CD14-positive monocyte (primary cell): ENCODE results near the gene PRR23B. TPM values are rescaled to one million over a fixed set of nuclear protein-coding genes. Genes with fewer than 3 reads are reported as not detected.

Experiments
- DNase-seq, 3 donors: peaks; one replicate each; pipeline ENCODE4 v3.0.0-alpha.2; 2011 to 2022
- H2AFZ ChIP-seq: 2 replicates; pipeline ENCODE4 v1.6.0; 2012; ENCODE audit warnings: mild to moderate bottlenecking, low read depth, low read length, inconsistent platforms; ENCODE audit not compliant: insufficient read depth, poor library complexity, severe bottlenecking
- H3K27ac ChIP-seq, 2 donors: 1 replicate in 1 of 2; 2 replicates in 1 of 2; pipeline ENCODE4 v1.5.1; 2012 to 2013; ENCODE audit warnings: low read length in 2 of 2, control low read depth in 1 of 2, inconsistent platforms in 1 of 2, low read depth in 1 of 2, mild to moderate bottlenecking in 1 of 2
- H3K27me3 ChIP-seq, 2 donors: one replicate each; pipeline versions ENCODE4 v1.6.0 to v1.6.1; 2011 to 2013; ENCODE audit warnings: low read length in 2 of 2; ENCODE audit not compliant: control insufficient read depth in 2 of 2, insufficient read depth in 2 of 2
- H3K36me3 ChIP-seq, 2 donors: replicated peaks in 1 of 2; 1 replicate in 1 of 2; 2 replicates in 1 of 2; pipeline versions ENCODE4 v1.5.1 to v1.6.1; 2012 to 2013; ENCODE audit warnings: low read length in 2 of 2, control low read depth in 1 of 2, inconsistent platforms in 1 of 2, mild to moderate bottlenecking in 1 of 2; ENCODE audit not compliant: insufficient read depth in 2 of 2, control insufficient read depth in 1 of 2
- H3K4me1 ChIP-seq, 2 donors: 1 replicate in 1 of 2; 2 replicates in 1 of 2; pipeline versions ENCODE4 v1.5.1 to v1.6.1; 2012 to 2013; ENCODE audit warnings: low read length in 2 of 2, control low read depth in 1 of 2, inconsistent platforms in 1 of 2, mild to moderate bottlenecking in 1 of 2, moderate library complexity in 1 of 2; ENCODE audit not compliant: insufficient read depth in 2 of 2, control insufficient read depth in 1 of 2
- H3K4me2 ChIP-seq: replicated peaks from 2 replicates; pipeline ENCODE3; 2012; ENCODE audit warnings: low read length, moderate library complexity, mild to moderate bottlenecking; ENCODE audit not compliant: poor library complexity, severe bottlenecking; ENCODE audit errors: extremely low read depth
- H3K4me3 ChIP-seq, 3 experiments: fragments of 200-600 bp in 1 of 3; sonication (generic) in 1 of 3; replicated peaks in 1 of 3; 1 replicate in 2 of 3; 2 replicates in 1 of 3; pipeline ENCODE4 v1.5.1; 2011 to 2013; ENCODE audit warnings: low read length in 3 of 3, mild to moderate bottlenecking in 3 of 3, control low read depth in 2 of 3, low read depth in 2 of 3, inconsistent platforms in 1 of 3, moderate library complexity in 1 of 3
- H3K79me2 ChIP-seq: 2 replicates; pipeline ENCODE4 v1.6.0; 2012; ENCODE audit warnings: mild to moderate bottlenecking, control low read depth, inconsistent platforms, low read length, moderate library complexity; ENCODE audit not compliant: insufficient read depth
- H3K9ac ChIP-seq: 2 replicates; pipeline ENCODE4 v1.6.0; 2017; ENCODE audit warnings: low read length, mild to moderate bottlenecking; ENCODE audit not compliant: insufficient read depth, poor library complexity, severe bottlenecking
- H3K9me3 ChIP-seq, 2 donors: replicated peaks in 1 of 2; 1 replicate in 1 of 2; 2 replicates in 1 of 2; pipeline versions ENCODE4 v1.5.1 to v1.6.1; 2012 to 2013; ENCODE audit warnings: low read length in 2 of 2, control low read depth in 1 of 2; ENCODE audit not compliant: control insufficient read depth in 1 of 2, insufficient read depth in 1 of 2
- H4K20me1 ChIP-seq: 2 replicates; pipeline ENCODE4 v1.6.0; 2012; ENCODE audit warnings: mild to moderate bottlenecking, low read length, control low read depth, moderate library complexity; ENCODE audit not compliant: insufficient read depth
- H3K27ac Mint-ChIP-seq, 7 donors: one replicate each; pipeline ENCODE4 v1.8.0; 2020; ENCODE audit warnings: mild to moderate bottlenecking in 7 of 7, mixed read lengths in 7 of 7, moderate library complexity in 6 of 7, inconsistent platforms in 2 of 7
- H3K27me3 Mint-ChIP-seq, 3 donors: one replicate each; pipeline ENCODE4 v1.8.0; 2021 to 2022; ENCODE audit warnings: low read depth in 3 of 3, mild to moderate bottlenecking in 3 of 3, mixed read lengths in 3 of 3, moderate library complexity in 3 of 3, inconsistent platforms in 1 of 3
- H3K36me3 Mint-ChIP-seq, 2 donors: one replicate each; pipeline ENCODE4 v1.8.0; 2020; ENCODE audit warnings: mixed read lengths in 2 of 2, inconsistent platforms in 1 of 2, mild to moderate bottlenecking in 1 of 2
- H3K4me1 Mint-ChIP-seq: one replicate; pipeline ENCODE4 v1.8.0; 2020; ENCODE audit warnings: mild to moderate bottlenecking, mixed read lengths
- H3K4me3 Mint-ChIP-seq, 2 donors: one replicate each; pipeline ENCODE4 v1.8.0; 2020; ENCODE audit warnings: mild to moderate bottlenecking in 2 of 2, mixed read lengths in 2 of 2, moderate library complexity in 1 of 2
- H3K9me3 Mint-ChIP-seq, 7 donors: one replicate each; pipeline ENCODE4 v1.8.0; 2020 to 2022; ENCODE audit warnings: mixed read lengths in 7 of 7, mild to moderate bottlenecking in 6 of 7, moderate library complexity in 6 of 7, inconsistent platforms in 2 of 7
- WGBS: methylation state at CpG from one replicate; pipeline ENCODE4 v1.1.5; 2013; ENCODE audit warnings: missing lambda C conversion rate; ENCODE audit not compliant: insufficient coverage; 5-methylcytosine and 5-hydroxymethylcytosine counted together
- intact Hi-C, 2 donors: fragments of 100-400 bp; cut with micrococcal nuclease; formaldehyde crosslinking; loops; one replicate each; pipeline versions ENCODE4 v1.15.0 to v1.15.1; 2023
- polyA plus RNA-seq, 3 donors: library from polyadenylated mRNA; depleted of rRNA in 1 of 3; unstranded in 2 of 3; stranded (reverse) in 1 of 3; fragments of 300-500 nt in 2 of 3; fragments of >200 nt in 1 of 3; fragmentation: Illumina TruSeq in 2 of 3; gene quantifications; 1 replicate in 2 of 3; 2 replicates in 1 of 3; pipeline ENCODE4 v1.2.3, GENCODE V29; 2012 to 2021
- TF ChIP-seq, protein P1 (sequence below): fragments of 200-600 bp; IDR thresholded peaks from one replicate; pipeline ENCODE4 v1.8.0; 2022; ENCODE audit warnings: antibody characterized with exemption, mild to moderate bottlenecking

Gene PRR23B
- polyA plus RNA-seq, 3 donors = not detected

- H3K36me3 ChIP-seq = no peaks in the 10 kb centered on the region
- no peak overlapping the region for H2AFZ ChIP-seq
- no peak overlapping the region for H3K9ac ChIP-seq
- Mint-ChIP-seq H3K4me3 (no peak overlapping the region), H3K9me3 (peaks cover 0 to 2% (median 0%) of the 10 kb centered on the region in 7 donors), H3K27ac (no peak overlapping the region), H3K27me3 (peaks cover 1 to 11% (median 7%) of the 10 kb centered on the region in 3 donors), H3K4me1 (no peaks in the 10 kb centered on the region), H3K36me3 (no peaks in the 10 kb centered on the region)
- no peaks in the 10 kb centered on the region for H3K27me3 ChIP-seq
- H3K4me1 ChIP-seq = no peaks in the 10 kb centered on the region
- H3K27ac ChIP-seq = no peak overlapping the region
- 100% methylated on average over 2 of the region's 2 CpGs for WGBS
- no peak overlapping the region for H3K4me2 ChIP-seq
- TF ChIP-seq, protein P1, sequence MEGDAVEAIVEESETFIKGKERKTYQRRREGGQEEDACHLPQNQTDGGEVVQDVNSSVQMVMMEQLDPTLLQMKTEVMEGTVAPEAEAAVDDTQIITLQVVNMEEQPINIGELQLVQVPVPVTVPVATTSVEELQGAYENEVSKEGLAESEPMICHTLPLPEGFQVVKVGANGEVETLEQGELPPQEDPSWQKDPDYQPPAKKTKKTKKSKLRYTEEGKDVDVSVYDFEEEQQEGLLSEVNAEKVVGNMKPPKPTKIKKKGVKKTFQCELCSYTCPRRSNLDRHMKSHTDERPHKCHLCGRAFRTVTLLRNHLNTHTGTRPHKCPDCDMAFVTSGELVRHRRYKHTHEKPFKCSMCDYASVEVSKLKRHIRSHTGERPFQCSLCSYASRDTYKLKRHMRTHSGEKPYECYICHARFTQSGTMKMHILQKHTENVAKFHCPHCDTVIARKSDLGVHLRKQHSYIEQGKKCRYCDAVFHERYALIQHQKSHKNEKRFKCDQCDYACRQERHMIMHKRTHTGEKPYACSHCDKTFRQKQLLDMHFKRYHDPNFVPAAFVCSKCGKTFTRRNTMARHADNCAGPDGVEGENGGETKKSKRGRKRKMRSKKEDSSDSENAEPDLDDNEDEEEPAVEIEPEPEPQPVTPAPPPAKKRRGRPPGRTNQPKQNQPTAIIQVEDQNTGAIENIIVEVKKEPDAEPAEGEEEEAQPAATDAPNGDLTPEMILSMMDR = no peak
- no peak for DNase-seq
- H3K9me3 ChIP-seq = no peaks in the 10 kb centered on the region
- H3K4me3 ChIP-seq = no peak overlapping the region
- no peaks in the 10 kb centered on the region for H3K79me2 ChIP-seq
- intact Hi-C loops = no loop called here
- H4K20me1 ChIP-seq = no peaks in the 10 kb centered on the region
Measured at GRCh38 chr3:138987181-138987580, 33.5 kb downstream of the PRR23B start.

- Mint-ChIP-seq H3K36me3 (no peaks in the 10 kb centered on the region), H3K27ac (no peak overlapping the region), H3K4me1 (no peaks in the 10 kb centered on the region), H3K9me3 (peaks cover 0 to 2% (median 0%) of the 10 kb centered on the region in 7 donors), H3K27me3 (peaks cover 1 to 11% (median 8%) of the 10 kb centered on the region in 3 donors), H3K4me3 (no peak overlapping the region)
- no peaks in the 10 kb centered on the region for H3K4me1 ChIP-seq
- H3K79me2 ChIP-seq = no peaks in the 10 kb centered on the region
- no peak overlapping the region for H2AFZ ChIP-seq
- H3K27ac ChIP-seq = no peak overlapping the region
- H4K20me1 ChIP-seq = no peaks in the 10 kb centered on the region
- H3K27me3 ChIP-seq = no peaks in the 10 kb centered on the region
- intact Hi-C loops = no loop called here
- TF ChIP-seq, protein P1 = no peak
- no peak overlapping the region for H3K4me3 ChIP-seq
- H3K9ac ChIP-seq = no peak overlapping the region
- H3K4me2 ChIP-seq = no peak overlapping the region
- no peaks in the 10 kb centered on the region for H3K36me3 ChIP-seq
- no peak for DNase-seq
- no peaks in the 10 kb centered on the region for H3K9me3 ChIP-seq
- 100% methylated on average over 1 of the region's 4 CpGs for WGBS
Measured at GRCh38 chr3:138985932-138986331, 34.8 kb downstream of the PRR23B start.
